IMR-90 (cell line): ENCODE data around the gene TBC1D4. TPM values are rescaled to one million over a fixed set of nuclear protein-coding genes. Genes with fewer than 3 reads are reported as not detected.

Experiments used
- polyA plus RNA-seq, 3 experiments: library from polyadenylated mRNA; depleted of rRNA; stranded (reverse); fragments of >200 nt; gene quantifications; 2 replicates each; pipeline ENCODE4 v1.2.3, GENCODE V29; 2012; ENCODE audit warnings: low replicate concordance in 1 of 3
- total RNA-seq: library from RNA; depleted of rRNA; stranded (reverse); fragments of >200 nt; gene quantifications from 2 replicates; pipeline ENCODE4 v1.2.3, GENCODE V29; 2012; rRNA removed

TBC1D4 gene
- total and polyA plus RNA-seq, 2 of the 4 experiments (the other 2 are of a cell fraction) = 7.5 to 22.8 TPM

Other genes with a start within 250 kb of the TBC1D4 start
- 26.7 and 144 TPM in 2 replicates for gene COMMD6, start 55.7 kb upstream of the TBC1D4 start, total RNA-seq
- 63.5 and 65.3 TPM in 2 replicates for gene COMMD6, start 55.7 kb upstream of the TBC1D4 start, polyA plus RNA-seq (2012; rRNA removed)
- gene UCHL3, start 67.6 kb upstream of the TBC1D4 start, total RNA-seq = 60.8 and 63.8 TPM in 2 replicates
- 65.0 and 68.3 TPM in 2 replicates for gene UCHL3, start 67.6 kb upstream of the TBC1D4 start, polyA plus RNA-seq (2012; rRNA removed)
- gene LMO7, start 154.2 kb upstream of the TBC1D4 start, total RNA-seq = 367 and 485 TPM in 2 replicates
- 222 and 266 TPM in 2 replicates for gene LMO7, start 154.2 kb upstream of the TBC1D4 start, polyA plus RNA-seq (2012; rRNA removed)